Tibial artery (tissue), 4 donors: ENCODE measurements around the gene ZNF30.

Experiments
- DNase-seq, 2 donors: peaks; one replicate each; pipeline ENCODE4 v3.0.0-alpha.2; 2019
- H3K27ac ChIP-seq, 2 donors: fragments of 200-600 bp; sonication (generic) in 1 of 2; 1 replicate in 1 of 2; 2 replicates in 1 of 2; pipeline ENCODE4 v1.5.1; 2018 to 2019; ENCODE audit warnings: mild to moderate bottlenecking in 1 of 2
- H3K27me3 ChIP-seq, 2 donors: fragments of 200-600 bp; sonication (generic) in 1 of 2; one replicate each; pipeline versions ENCODE4 v1.5.1 to v1.6.0; 2016 to 2019
- H3K36me3 ChIP-seq, 3 donors: fragments of 200-600 bp; sonication (generic) in 2 of 3; one replicate each; pipeline ENCODE4 v1.5.1; 2016 to 2019; ENCODE audit warnings: mild to moderate bottlenecking in 2 of 3
- H3K4me1 ChIP-seq, 4 donors: fragments of 200-600 bp; sonication (generic) in 2 of 4; 1 replicate in 3 of 4; 2 replicates in 1 of 4; pipeline ENCODE4 v1.5.1; 2016 to 2019
- H3K4me3 ChIP-seq, 2 donors: fragments of 200-600 bp; sonication (generic) in 1 of 2; 1 replicate in 1 of 2; 2 replicates in 1 of 2; pipeline ENCODE4 v1.5.1; 2018 to 2019; ENCODE audit warnings: mild to moderate bottlenecking in 2 of 2
- H3K9me3 ChIP-seq, 3 donors: fragments of 200-600 bp; sonication (generic) in 1 of 3; one replicate each; pipeline ENCODE4 v1.5.1; 2016 to 2019
- intact Hi-C: fragments of 100-400 bp; cut with DNase I; formaldehyde crosslinking; loops from one replicate; pipeline ENCODE4 v1.15.0; 2023; ENCODE audit warnings: low total_unique reads
- TF ChIP-seq, protein P1 (sequence below), 2 experiments: fragments of 200-600 bp in 1 of 2; fragments of 450-650 bp in 1 of 2; IDR thresholded peaks; one replicate each; pipeline ENCODE4 v1.5.1; 2017 to 2019; ENCODE audit warnings: antibody characterized with exemption in 2 of 2, mild to moderate bottlenecking in 1 of 2, moderate library complexity in 1 of 2

Gene ZNF30

DNA sequence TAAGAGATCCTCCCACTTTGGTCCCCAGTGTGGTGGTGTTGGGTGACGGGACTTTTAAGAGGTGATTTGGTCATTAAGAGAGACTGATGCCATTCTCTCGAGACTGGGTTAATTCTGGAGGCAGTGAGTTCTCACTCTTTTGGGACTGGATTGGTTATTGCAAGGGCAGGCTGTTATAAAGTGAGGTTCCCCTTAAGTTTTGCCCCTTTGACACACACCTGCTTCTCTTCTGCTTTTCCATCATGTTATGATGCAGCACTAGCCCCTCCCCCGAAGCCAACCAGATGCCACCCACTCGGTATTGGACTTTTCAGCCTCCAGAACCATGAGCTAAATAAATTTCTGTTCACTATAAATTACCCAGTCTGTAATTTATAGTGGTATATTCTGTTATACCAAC lies 57.1 kb downstream of the ZNF30 start:
- no peaks in the 10 kb centered on the region for H3K27me3 ChIP-seq
- no peak for DNase-seq
- no peaks in the 10 kb centered on the region for H3K4me1 ChIP-seq
- TF ChIP-seq, protein P1, sequence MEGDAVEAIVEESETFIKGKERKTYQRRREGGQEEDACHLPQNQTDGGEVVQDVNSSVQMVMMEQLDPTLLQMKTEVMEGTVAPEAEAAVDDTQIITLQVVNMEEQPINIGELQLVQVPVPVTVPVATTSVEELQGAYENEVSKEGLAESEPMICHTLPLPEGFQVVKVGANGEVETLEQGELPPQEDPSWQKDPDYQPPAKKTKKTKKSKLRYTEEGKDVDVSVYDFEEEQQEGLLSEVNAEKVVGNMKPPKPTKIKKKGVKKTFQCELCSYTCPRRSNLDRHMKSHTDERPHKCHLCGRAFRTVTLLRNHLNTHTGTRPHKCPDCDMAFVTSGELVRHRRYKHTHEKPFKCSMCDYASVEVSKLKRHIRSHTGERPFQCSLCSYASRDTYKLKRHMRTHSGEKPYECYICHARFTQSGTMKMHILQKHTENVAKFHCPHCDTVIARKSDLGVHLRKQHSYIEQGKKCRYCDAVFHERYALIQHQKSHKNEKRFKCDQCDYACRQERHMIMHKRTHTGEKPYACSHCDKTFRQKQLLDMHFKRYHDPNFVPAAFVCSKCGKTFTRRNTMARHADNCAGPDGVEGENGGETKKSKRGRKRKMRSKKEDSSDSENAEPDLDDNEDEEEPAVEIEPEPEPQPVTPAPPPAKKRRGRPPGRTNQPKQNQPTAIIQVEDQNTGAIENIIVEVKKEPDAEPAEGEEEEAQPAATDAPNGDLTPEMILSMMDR (IDR thresholded peaks at IDR 0.05): no peak
- intact Hi-C loops: no loop called here
- no peaks in the 10 kb centered on the region for H3K9me3 ChIP-seq
- H3K36me3 ChIP-seq: no peaks in the 10 kb centered on the region
- no peak overlapping the region for H3K4me3 ChIP-seq
- no peak overlapping the region for H3K27ac ChIP-seq

DNA sequence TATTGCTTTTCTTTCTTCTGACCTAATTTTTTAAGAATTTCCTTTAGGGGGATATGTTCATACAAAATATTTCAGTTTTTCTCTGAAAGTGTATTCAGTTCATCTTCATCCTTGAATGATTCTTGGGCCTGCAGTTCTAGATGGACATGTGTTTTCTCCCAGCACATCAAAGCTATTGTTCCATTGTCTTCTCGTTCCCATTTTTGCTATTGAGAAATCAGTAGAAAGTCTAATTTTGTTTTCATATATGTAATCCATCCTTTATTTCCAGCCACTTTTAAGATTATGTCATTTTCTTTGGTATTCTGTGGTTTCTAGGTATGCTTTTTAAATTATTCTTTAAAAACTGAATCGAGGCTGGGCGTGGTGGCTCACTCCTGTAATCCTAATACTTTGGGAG lies 57.6 kb downstream of the ZNF30 start:
- Histone ChIP-seq H3K27me3 (no peaks in the 10 kb centered on the region), H3K36me3 (no peaks in the 10 kb centered on the region), H3K4me3 (no peak overlapping the region), H3K27ac (no peak overlapping the region), H3K4me1 (no peaks in the 10 kb centered on the region), H3K9me3 (no peaks in the 10 kb centered on the region)
- no peak for DNase-seq
- TF ChIP-seq, protein P1 (IDR thresholded peaks at IDR 0.05): no peak
- intact Hi-C loops: no loop called here

DNA sequence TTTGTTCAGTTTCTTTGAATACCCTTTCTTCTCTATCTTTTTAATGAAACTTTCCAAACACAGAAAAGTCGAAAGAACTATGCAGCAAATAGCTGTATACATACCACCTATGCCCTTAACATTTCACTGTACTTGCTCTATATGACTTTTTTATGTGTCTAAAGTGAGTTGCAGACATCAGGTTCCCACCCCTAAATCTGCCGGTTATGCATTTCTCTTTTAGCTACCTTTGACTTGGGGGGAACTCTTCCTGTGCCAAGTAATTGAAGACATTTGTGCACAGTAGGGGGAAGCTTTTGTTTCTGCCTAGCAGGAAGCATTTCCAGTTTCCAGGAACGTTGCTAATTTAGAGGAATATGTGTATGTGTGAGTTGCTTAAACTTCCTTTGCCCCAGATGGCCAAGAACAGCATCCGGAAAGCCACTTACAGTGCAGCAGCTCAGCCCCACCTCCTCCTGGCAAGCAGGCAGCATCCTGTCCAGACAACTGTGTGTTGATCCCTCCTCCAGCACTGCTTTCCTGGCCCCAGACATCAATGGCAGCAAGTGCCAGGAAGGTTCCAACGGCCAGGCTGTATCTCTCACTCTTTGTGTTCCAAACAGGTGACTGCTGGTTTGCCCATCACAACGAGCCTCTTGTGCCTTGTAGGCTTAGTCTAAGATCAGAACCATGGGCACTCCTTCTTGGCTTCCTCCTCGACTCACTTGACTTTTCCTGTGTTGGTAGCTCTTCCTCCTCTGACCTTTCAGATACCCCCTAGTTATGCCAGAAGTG lies 58.7 kb downstream of the ZNF30 start:
- Histone ChIP-seq H3K4me1 (no peaks in the 10 kb centered on the region), H3K27ac (no peak overlapping the region), H3K4me3 (no peak overlapping the region), H3K27me3 (peaks cover 0 to 2% of the 10 kb centered on the region in 2 donors), H3K9me3 (no peaks in the 10 kb centered on the region), H3K36me3 (no peaks in the 10 kb centered on the region)
- intact Hi-C loops: no loop called here
- TF ChIP-seq, protein P1 (IDR thresholded peaks at IDR 0.05): no peak
- DNase-seq: peak; percentile 54 to 64

DNA sequence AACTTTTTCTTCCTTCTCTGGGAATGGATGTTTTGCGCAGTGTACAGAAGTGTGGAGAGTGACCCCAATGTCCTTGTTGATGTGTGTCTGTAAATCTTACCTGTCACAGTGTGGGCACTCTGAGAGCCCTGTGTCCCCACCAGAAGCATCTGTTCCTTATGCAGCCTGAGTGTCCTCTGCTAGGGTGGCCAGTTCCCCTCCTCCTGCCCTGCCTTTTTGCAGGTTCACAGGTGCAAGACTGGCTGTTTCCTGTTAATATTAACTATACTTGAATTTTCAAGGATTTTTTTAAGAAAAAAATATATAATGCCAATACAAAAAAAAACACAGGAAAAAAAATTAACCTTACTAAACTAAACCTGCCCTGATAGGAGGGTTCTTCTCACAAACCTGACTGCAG lies 61.4 kb downstream of the ZNF30 start:
- intact Hi-C loops: no loop called here
- H3K9me3 ChIP-seq: no peaks in the 10 kb centered on the region
- no peaks in the 10 kb centered on the region for H3K4me1 ChIP-seq
- H3K4me3 ChIP-seq: no peak overlapping the region
- H3K27me3 ChIP-seq: peaks cover 0 to 2% of the 10 kb centered on the region in 2 donors
- H3K27ac ChIP-seq: no peak overlapping the region
- DNase-seq: peak in 1 of 2 donors; percentile 20
- TF ChIP-seq, protein P1 (IDR thresholded peaks at IDR 0.05): no peak
- H3K36me3 ChIP-seq: no peaks in the 10 kb centered on the region

DNA sequence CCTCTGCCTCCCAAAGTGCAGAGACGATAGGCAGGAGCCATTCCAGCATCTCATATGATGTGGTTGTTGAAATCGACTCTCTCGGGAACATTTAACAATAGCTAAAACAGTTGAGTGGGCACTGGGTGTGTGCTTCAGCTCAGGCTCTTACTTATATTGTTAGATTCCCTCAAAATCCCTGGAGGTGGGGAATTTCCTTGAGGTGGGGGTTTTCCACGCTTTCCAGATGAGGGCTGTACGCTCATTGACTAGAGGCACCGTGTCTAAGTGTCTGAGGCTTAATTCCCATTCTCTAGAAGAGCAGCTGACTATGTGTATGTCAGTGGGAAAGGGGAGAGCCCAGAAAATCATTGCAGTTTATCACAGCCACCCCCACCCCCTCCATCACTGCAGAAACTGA lies 62.6 kb downstream of the ZNF30 start:
- Histone ChIP-seq H3K27me3 (peaks cover 0 to 2% of the 10 kb centered on the region in 2 donors), H3K36me3 (no peaks in the 10 kb centered on the region), H3K27ac (no peak overlapping the region), H3K4me1 (peaks cover 0 to under 1% (median under 1%) of the 10 kb centered on the region in 4 donors), H3K4me3 (no peak overlapping the region), H3K9me3 (no peaks in the 10 kb centered on the region)
- intact Hi-C loops: no loop called here
- TF ChIP-seq, protein P1 (IDR thresholded peaks at IDR 0.05): no peak
- peak in 1 of 2 donors; percentile 16 for DNase-seq
